Activated naive CD8-positive, alpha-beta T cell treated with anti-CD3 and anti-CD28 coated beads, Interleukin-2, amount 50 U/mL, for 16 hours (primary cell): ENCODE results near the gene CYP3A7.
"Not testable (repeated sequence)": the region's sequence is repeated elsewhere in the genome, so short reads cannot be mapped to it uniquely, and the experiment has no call there.

Experiments
- DNase-seq: peaks from one replicate; pipeline ENCODE4 v3.0.0-alpha.2; 2020; ENCODE audit warnings: low read depth, low spot score

Gene CYP3A7

DNA sequence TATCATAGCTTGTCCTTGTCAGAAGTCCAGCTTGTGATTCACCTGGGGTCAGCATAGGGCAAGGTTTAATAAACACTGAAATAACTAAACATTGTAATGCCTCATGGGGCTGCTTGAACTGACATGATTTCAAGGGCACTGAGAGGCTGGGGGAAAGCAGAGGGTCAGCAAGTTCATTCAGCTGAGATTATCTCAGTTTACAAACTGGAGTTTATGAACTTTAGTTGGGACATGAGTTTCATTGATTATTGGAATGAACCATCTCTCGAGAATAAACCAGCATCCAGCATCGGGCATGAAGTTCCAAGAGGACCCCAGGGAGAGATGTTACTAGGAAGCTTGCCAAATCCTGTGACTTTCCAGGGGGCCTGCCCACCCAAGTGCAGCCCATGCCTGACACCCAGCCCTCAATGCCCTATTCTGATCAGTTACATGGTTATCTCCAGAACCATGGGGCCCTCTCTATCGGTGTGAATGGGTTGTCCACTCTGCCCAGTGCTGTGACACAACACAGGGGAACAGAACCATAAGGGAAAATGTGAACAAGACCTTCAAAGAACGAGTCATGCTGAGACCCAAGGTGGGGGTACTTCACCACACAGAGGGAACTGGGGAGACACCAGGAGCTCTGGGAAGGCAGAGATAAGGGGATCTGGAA lies 7.9 kb upstream of the CYP3A7 start:
- no peak for DNase-seq

DNA sequence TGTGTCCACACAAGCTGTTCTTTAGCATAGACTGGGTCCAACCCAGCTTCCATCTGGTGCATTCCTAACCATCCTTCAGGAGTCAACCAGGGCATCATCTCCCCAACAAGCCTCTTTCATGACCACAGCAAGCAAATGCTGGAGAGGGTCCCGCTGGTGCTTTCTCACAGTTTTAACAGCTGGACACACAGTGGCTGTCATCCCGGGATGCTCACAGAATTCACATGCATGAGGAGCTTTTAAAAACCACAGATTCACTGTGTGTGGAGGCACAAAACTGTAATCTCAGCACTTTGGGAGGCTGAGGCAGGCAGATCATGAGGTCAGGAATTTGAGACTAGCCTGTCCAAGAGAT lies 6.4 kb upstream of the CYP3A7 start:
- no peak for DNase-seq

- DNase-seq, result no peak
Observed at GRCh38 chr7:99740573-99741440, 5.8 kb upstream of the CYP3A7 start.

DNA sequence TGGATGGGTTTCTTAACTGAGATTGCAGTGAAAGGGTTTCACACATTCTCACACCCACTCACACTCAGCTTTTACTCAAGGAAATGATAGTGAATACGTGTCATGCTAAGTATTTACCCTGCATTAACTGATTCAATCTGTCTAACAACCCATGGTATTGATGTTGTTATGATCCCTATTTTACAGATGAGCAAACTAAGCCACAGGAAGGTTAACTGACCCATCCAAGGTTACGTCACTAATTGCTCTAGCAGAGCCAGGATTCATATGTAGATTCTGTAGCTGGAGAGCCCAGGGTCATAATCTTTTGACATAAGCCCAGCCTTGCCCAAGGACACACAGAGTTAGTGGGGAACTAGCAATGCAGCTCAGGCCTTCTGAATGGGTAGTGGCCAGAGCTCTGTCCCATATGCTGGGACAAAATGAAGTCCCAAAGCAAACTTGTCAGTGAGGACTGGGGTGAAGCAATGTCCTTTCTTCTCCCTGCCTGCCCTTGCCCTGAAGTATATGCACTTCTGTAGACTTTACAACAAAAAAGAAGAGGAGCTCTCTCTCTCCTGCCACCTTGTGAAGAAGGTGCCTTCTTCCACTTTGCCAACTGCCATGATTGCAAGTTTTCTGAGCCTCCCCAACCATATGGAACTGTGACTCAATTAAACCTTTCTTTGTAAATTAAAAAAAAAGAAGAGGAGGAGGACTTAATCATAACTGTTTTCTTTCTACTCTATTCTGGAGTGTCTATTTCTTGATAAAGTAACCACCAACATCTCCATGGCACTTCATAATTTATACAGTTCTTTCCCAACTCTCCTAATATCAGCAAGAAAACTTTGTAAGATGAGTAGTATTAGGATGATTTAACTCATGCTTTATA lies 4.9 kb upstream of the CYP3A7 start:
- DNase-seq, result no peak

GRCh38 chr7:99737726-99738125 lies 2.7 kb upstream of the CYP3A7 start:
- DNase-seq, result no peak

GRCh38 chr7:99736667-99737066 lies 1.7 kb upstream of the CYP3A7 start:
- not testable (repeated sequence) for DNase-seq

DNA sequence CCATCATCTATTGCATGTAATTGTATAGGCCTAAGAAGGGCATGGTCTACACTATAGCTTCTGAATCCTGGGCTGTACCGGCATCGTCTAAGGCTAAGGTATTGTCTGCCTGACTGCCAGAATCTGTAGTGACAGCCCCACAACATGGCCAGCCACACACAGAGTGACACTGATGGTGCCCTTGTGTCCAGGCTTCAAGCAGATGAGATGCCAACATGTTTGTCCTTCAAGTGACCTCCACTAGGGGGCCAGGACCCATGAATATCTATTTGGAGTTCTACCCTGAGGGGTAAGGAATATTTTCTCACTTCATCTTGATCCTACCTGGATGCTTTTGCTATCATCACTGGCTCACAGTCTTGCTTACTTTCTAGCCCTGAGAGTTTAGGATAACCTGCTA lies 1.5 kb downstream of the CYP3A7 start:
- no peak for DNase-seq

DNA sequence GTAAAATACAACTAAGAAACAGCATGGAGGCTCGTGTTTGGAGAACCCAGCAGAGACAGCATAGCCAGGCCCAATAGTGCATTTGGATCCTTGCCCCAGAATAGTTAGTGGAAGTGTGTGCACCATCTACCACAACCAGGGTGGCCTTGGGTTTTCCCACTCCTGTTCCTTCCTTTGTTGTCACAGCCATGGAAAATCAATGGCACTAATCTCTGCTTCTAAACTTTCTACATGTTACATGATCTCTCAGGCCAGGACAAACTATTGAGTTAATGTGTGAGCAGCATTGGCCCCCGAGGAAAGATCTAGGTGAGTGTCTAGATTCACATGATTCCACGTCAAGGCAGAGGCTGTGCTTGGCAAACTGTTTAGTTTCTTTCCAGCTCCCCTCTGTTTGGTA lies 2.0 kb downstream of the CYP3A7 start:
- no peak for DNase-seq

DNA sequence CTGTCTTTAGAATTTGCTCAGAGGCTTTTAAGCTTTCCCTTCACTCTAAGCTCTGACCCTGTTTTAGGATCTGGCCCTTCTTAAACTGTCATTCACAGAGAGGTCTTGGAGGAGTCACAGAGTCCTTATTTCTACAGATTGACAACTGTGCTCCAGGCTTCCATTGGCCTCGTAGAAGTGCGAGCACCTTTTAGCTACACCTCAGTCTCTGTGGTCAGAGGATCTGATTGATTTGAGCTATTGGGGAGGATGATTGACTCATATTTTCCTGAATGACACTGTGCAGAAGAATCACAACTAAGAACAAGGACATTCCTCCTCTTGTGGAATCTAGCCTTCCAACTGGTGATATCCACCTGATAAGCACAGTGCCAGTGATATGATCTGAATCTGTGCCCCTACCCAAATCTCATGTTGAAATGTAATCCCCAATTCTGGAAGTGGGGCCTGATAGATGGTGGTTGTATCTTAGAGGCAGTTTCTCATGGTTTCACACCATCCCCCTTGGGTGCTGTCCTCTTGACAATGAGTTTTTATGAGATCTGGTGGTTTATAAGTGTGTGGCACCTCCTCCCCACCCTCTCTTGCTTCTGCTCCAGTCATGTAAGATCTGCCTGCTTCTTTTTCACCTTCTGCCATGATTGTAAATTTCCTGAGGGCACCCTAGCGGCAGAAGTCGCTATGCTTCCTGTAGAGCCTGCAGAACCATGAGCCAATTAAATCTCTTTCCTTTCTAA lies 3.2 kb downstream of the CYP3A7 start:
- no peak for DNase-seq

GRCh38 chr7:99730992-99731391 lies 4.0 kb downstream of the CYP3A7 start:
- no peak for DNase-seq

DNA sequence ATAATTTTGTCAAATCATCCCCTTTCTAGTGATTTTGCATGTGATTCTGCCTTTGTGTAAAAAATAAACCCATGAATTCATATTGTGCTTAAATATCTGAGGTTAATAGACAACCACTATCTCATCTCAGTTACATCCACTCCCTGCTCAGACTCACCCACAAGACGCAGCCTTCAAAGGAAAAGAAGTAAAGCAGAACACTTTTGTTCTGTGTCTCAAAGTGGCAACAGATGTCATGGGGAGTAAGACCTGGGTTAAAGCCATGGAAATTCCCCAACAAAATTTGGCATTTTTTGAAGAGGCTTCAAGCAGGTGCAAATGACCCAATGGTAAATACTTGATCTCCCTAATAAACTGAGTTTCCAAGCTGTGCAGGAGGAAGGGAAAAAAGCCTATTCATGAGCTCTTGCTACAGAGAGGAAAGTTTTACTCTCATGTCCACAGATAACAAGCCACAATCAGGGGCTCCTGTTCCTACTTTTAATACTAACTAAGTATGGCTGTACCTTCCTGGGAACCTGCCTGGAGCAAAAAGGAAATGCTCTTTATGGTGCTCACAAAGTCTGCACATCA lies 4.7 kb downstream of the CYP3A7 start:
- no peak for DNase-seq

- no peak for DNase-seq
Observed at GRCh38 chr7:99729486-99730237, 5.3 kb downstream of the CYP3A7 start.

DNA sequence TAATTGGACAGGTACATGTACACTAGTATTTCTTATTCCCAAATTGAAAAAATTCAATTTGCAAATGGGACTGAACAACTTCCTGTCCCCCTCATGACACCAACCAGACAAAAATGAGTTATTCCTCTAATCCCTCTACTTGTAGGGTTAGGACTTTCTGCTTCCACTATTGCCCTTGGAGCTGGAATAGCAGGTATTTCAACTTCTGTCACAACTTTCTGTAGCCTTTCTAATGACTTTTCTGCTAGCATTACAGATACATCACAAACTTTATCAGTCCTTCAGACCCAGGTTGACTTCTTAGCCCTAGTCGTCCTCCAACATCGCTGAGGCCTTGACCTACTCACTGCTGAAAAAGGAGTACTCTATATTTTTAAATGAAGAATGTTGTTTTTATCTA lies 6.4 kb downstream of the CYP3A7 start:
- DNase-seq, result no peak

DNA sequence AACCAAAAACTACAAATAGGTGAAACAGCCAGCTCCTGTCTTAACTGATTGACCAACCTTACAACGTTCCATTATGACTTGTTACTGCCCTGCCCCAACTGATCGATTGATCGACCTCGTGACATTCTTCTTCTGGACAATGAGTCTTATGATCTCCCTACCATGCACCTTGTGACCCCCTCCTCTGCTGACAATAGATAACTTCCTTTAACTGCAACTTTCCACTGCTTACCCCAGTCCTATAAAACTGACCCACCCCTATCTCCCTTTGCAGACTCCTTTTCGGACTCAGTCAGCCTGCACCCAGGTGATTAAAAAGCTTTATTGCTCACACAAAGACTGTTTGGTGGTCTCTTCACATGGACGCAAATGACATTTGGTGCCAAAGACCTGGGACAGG lies 11.8 kb downstream of the CYP3A7 start:
- DNase-seq, result not testable (repeated sequence)

DNA sequence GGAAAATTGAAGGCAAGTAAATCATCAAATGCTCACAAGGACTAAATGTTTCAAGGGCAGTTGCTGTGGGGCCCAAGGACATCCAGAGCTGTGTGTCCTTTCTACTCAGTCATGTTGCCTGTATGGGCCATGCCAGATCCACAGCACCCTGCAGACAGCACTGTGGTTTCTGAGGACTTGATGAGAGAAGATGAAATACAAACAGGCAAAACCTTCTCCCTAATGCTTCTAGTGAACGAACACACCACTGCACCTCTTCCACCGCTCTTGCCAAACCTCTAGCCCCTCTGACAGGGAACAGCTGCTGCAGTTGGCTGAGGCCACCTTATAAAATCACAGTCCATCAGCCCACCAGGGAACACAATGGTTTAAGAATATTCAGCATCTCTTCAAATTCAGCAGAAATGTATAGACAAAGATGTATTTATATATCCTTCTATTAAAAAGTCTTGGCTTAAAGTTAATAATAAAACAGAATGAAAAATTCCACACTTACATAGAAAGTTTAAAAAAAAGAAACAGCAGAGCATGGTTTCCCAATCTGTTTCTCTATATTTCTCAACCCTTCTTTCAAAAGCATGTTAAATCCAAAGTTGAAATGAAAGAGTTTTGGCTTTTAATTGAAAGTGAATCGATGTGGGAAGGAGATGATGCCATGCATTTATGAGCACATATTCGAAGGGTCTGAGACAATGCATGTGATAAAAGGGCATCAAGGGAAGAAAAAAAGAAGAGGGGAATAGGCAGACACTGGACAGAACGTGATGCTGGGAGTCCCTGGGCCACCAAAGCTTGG lies 14.0 kb downstream of the CYP3A7 start:
- DNase-seq, result no peak

DNA sequence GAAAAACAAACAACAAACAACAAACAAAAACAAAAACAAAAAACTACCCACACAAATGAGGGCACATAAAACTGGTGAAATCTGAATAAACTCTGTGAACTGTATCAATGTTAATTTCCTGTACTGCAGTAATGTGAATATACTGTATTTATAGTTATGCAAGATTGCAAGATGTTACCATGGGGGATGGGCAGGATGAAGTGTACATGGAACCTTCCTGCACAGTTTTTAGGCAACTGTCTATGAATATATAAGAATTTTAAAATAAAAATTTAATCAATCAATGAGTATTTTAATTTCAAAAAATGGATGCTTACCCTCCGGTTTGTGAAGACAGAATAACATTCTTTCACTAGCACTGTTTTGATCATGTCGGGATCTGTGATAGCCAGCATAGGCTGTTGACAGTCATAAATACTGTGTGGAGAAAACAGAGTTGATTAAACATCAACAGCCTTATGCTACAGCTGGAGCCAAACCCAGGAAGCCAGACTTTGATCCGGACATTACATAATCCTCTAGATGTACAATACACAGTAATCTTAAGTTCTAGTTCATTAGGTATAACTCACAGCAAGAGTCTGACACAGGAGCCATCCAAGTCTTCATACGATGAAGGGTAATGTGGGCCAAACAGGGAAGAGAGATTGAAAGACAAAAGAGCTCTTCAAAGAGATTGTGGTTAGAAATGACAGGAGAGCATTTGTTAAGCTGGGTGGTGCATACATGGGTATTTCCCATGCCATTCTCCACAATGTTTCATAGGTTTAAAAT lies 14.8 kb downstream of the CYP3A7 start:
- no peak for DNase-seq

DNA sequence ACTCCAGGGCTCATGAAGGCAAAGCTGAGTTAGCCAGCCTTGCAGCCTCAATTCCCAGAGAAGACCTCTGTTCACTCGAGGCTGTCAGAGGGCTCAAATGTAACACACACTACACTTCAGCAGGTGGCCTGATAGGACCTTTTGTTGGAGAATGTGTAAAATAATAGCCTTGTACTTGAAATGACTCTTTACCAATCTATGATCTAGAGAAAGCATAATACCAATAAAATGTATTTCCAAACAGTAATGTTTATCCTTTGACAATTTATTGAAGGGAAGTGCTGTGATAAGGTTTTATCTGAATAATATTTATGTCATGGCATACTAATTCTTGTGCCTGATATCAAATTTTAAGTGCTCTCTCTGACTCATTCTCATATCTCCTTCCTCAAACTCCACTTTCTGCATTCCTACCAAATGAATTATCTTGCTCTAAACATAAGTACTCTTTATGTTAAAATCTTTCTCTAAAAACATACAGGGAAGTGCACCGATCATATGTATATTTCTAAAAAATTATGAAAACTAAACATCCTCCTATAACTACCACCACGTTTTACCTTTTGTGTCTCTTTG lies 20.9 kb downstream of the CYP3A7 start:
- DNase-seq, result no peak

- DNase-seq, result no peak
Observed at GRCh38 chr7:99709838-99710578, 25.0 kb downstream of the CYP3A7 start.
